Cardiac fibroblast (primary cell): ENCODE measurements around the gene DEAF1.

Experiments used
- DNase-seq, 2 donors: peaks; one replicate each; pipeline versions ENCODE4 v3.0.0 to v3.0.0-alpha.2; 2010; ENCODE audit warnings: low read depth in 2 of 2
- H3K4me3 ChIP-seq, 2 donors: replicated peaks in 1 of 2; 1 replicate in 1 of 2; 2 replicates in 1 of 2; pipeline ENCODE4 v1.5.1; 2011; ENCODE audit warnings: low read depth in 2 of 2, low read length in 2 of 2, mild to moderate bottlenecking in 2 of 2, moderate library complexity in 1 of 2
- CTCF ChIP-seq: IDR thresholded peaks from one replicate; pipeline ENCODE4 v1.5.1; 2011; ENCODE audit warnings: low read depth, mild to moderate bottlenecking, low read length, inconsistent platforms

Gene DEAF1

GRCh38 chr11:698493-699115 is 3.6 kb upstream of the DEAF1 start:
- no peak for DNase-seq
- H3K4me3 ChIP-seq: no peak overlapping the region
- no peak for TF ChIP-seq CTCF

GRCh38 chr11:697811-698311 is 2.8 kb upstream of the DEAF1 start:
- H3K4me3 ChIP-seq: no peak overlapping the region
- DNase-seq: peak in 1 of 2 donors; percentile 62
- no peak for TF ChIP-seq CTCF

- H3K4me3 ChIP-seq: peak overlapping the region in 1 of 2 donors; percentile 80
- DNase-seq: peak; percentile 33 to 83
- TF ChIP-seq CTCF: no peak
Observed at GRCh38 chr11:696955-697491, 2.0 kb upstream of the DEAF1 start.

- no peak for TF ChIP-seq CTCF
Observed at GRCh38 chr11:695538-696248, 671 bp upstream of the DEAF1 start, which contains the start of gene TMEM80. TSS of gene TMEM80 (plus strand) at chr11:695816. CDS start at chr11:695828, 12 bp downstream.

GRCh38 chr11:695288-695537 is 191 bp upstream of the DEAF1 start:
- peak overlapping the region; percentile 73 to 80 for H3K4me3 ChIP-seq
- no peak for DNase-seq
- TF ChIP-seq CTCF: no peak

More at GRCh38 chr11:695538-696248, 671 bp upstream of the DEAF1 start, which contains the start of gene TMEM80:
- DNase-seq: peak; percentile 98 to 99
- H3K4me3 ChIP-seq: peak within 1 kb of the TSS; percentile 77 to 80

- peak overlapping the region; percentile 33 to 80 for H3K4me3 ChIP-seq
- no peak for TF ChIP-seq CTCF
- DNase-seq: no peak
Observed at GRCh38 chr11:693887-694562, 997 bp downstream of the DEAF1 start.
